Loucy (cell line): ENCODE measurements around the gene SLC23A2.

Experiments
- H2AFZ ChIP-seq: fragments of 200-600 bp; sonication (generic); 2 replicates; pipeline ENCODE4 v1.6.0; 2016; ENCODE audit warnings: antibody characterized with exemption, mild to moderate bottlenecking, low read length, moderate library complexity
- H3F3A ChIP-seq: fragments of 200-600 bp; 2 replicates; pipeline ENCODE4 v1.6.0; 2016; ENCODE audit warnings: antibody characterized with exemption, low read depth, mild to moderate bottlenecking
- H3K27me3 ChIP-seq: fragments of 200-600 bp; sonication (generic); 2 replicates; pipeline ENCODE4 v1.6.1; 2014; ENCODE audit warnings: low read length, mild to moderate bottlenecking; ENCODE audit not compliant: insufficient read depth, poor library complexity, severe bottlenecking
- H3K36me3 ChIP-seq: fragments of 200-600 bp; sonication (generic); 2 replicates; pipeline ENCODE4 v1.6.1; 2016; ENCODE audit warnings: low read length; ENCODE audit not compliant: insufficient read depth
- H3K4me1 ChIP-seq: fragments of 200-600 bp; sonication (generic); 2 replicates; pipeline ENCODE4 v1.5.1; 2014; ENCODE audit warnings: low read length, mild to moderate bottlenecking; ENCODE audit not compliant: insufficient read depth, poor library complexity, severe bottlenecking
- H3K4me2 ChIP-seq: fragments of 200-600 bp; sonication (generic); 2 replicates; pipeline ENCODE4 v1.6.0; 2014; ENCODE audit warnings: antibody characterized with exemption, low read length, low read depth, mild to moderate bottlenecking; ENCODE audit not compliant: poor library complexity, severe bottlenecking
- H3K4me3 ChIP-seq: fragments of 200-600 bp; sonication (generic); 2 replicates; pipeline ENCODE4 v1.5.1; 2014; ENCODE audit warnings: low read length, mild to moderate bottlenecking, mixed read lengths; ENCODE audit not compliant: poor library complexity, severe bottlenecking
- H3K79me2 ChIP-seq: fragments of 200-600 bp; sonication (generic); 2 replicates; pipeline ENCODE4 v1.6.1; 2014; ENCODE audit warnings: low read length; ENCODE audit not compliant: insufficient read depth
- H3K9ac ChIP-seq: fragments of 200-600 bp; sonication (generic); 2 replicates; pipeline ENCODE4 v1.6.0; 2014; ENCODE audit warnings: mild to moderate bottlenecking, low read depth, low read length, moderate library complexity; ENCODE audit not compliant: poor library complexity, severe bottlenecking
- H3K9me2 ChIP-seq: fragments of 200-600 bp; sonication (generic); replicated peaks from 2 replicates; pipeline ENCODE4 v1.6.1; 2016; ENCODE audit warnings: low read depth, low read length, mixed read lengths
- H3K9me3 ChIP-seq: fragments of 200-600 bp; sonication (generic); 2 replicates; pipeline ENCODE4 v1.6.1; 2014; ENCODE audit warnings: mild to moderate bottlenecking, antibody characterized with exemption, low read length, low read depth; ENCODE audit not compliant: insufficient read depth
- H4K20me1 ChIP-seq: fragments of 200-600 bp; sonication (generic); 2 replicates; pipeline ENCODE4 v1.6.0; 2014; ENCODE audit warnings: antibody characterized with exemption, low read length, mild to moderate bottlenecking; ENCODE audit not compliant: insufficient read depth, poor library complexity, severe bottlenecking
- CTCF ChIP-seq: fragments of 200-600 bp; sonication (generic); conservative IDR thresholded peaks from 2 replicates; pipeline ENCODE4 v1.5.1; 2014; ENCODE audit warnings: mild to moderate bottlenecking, antibody characterized with exemption, low read length
- EZH2phosphoT487 ChIP-seq: fragments of 200-600 bp; IDR thresholded peaks from 2 replicates; pipeline ENCODE4 v1.6.1; 2018; ENCODE audit warnings: antibody characterized with exemption, mild to moderate bottlenecking, moderate library complexity, borderline replicate concordance

SLC23A2 gene

GRCh38 chr20:4893709-4894108 lies 107.6 kb downstream of the SLC23A2 start:
- Histone ChIP-seq H3K4me2 (no peak overlapping the region), H3K9me3 (no peaks in the 10 kb centered on the region), H3K4me3 (no peak overlapping the region), H3K9me2 (no peaks in the 10 kb centered on the region), H2AFZ (no peak overlapping the region), H3K9ac (no peak overlapping the region), H3K4me1 (peaks cover 3% of the 10 kb centered on the region), H3F3A (no peaks in the 10 kb centered on the region), H3K27me3 (no peaks in the 10 kb centered on the region), H4K20me1 (no peaks in the 10 kb centered on the region), H3K36me3 (peaks cover 26% of the 10 kb centered on the region; the same call in 1 of the 2 replicates), H3K79me2 (no peaks in the 10 kb centered on the region)
- no peak for TF ChIP-seq EZH2phosphoT487
- no peak for TF ChIP-seq CTCF

- Histone ChIP-seq H3K4me1 (peaks cover 3% of the 10 kb centered on the region), H2AFZ (no peak overlapping the region), H3K9me3 (no peaks in the 10 kb centered on the region), H3K9ac (no peak overlapping the region), H3K27me3 (no peaks in the 10 kb centered on the region), H4K20me1 (no peaks in the 10 kb centered on the region), H3K4me2 (no peak overlapping the region), H3K4me3 (no peak overlapping the region), H3K36me3 (peaks cover 27% of the 10 kb centered on the region; the same call in 1 of the 2 replicates), H3K79me2 (no peaks in the 10 kb centered on the region), H3F3A (no peaks in the 10 kb centered on the region), H3K9me2 (no peaks in the 10 kb centered on the region)
- no peak for TF ChIP-seq EZH2phosphoT487
- TF ChIP-seq CTCF: no peak
Observed at GRCh38 chr20:4891997-4892396, 109.3 kb downstream of the SLC23A2 start.

- peaks cover 3% of the 10 kb centered on the region for H3K4me1 ChIP-seq
- peaks cover 27% of the 10 kb centered on the region; the same call in 1 of the 2 replicates for H3K36me3 ChIP-seq
- TF ChIP-seq EZH2phosphoT487: no peak
- no peak for TF ChIP-seq CTCF
- no peak overlapping the region for H2AFZ ChIP-seq
- no peak overlapping the region for H3K9ac ChIP-seq
- H3F3A ChIP-seq: no peaks in the 10 kb centered on the region
- no peaks in the 10 kb centered on the region for H3K79me2 ChIP-seq
- no peaks in the 10 kb centered on the region for H4K20me1 ChIP-seq
- no peaks in the 10 kb centered on the region for H3K9me2 ChIP-seq
- no peaks in the 10 kb centered on the region for H3K27me3 ChIP-seq
- H3K9me3 ChIP-seq: no peaks in the 10 kb centered on the region
- no peak overlapping the region for H3K4me3 ChIP-seq
- H3K4me2 ChIP-seq: no peak overlapping the region
Observed at GRCh38 chr20:4891190-4891763, 110.0 kb downstream of the SLC23A2 start.
